ENCODE data around the gene CBX8. TPM values are rescaled to one million over a fixed set of nuclear protein-coding genes. Genes with fewer than 3 reads are reported as not detected.

Gene CBX8
- total RNA-seq, 1 experiment from 2014 or later: 2.0 TPM

DNA sequence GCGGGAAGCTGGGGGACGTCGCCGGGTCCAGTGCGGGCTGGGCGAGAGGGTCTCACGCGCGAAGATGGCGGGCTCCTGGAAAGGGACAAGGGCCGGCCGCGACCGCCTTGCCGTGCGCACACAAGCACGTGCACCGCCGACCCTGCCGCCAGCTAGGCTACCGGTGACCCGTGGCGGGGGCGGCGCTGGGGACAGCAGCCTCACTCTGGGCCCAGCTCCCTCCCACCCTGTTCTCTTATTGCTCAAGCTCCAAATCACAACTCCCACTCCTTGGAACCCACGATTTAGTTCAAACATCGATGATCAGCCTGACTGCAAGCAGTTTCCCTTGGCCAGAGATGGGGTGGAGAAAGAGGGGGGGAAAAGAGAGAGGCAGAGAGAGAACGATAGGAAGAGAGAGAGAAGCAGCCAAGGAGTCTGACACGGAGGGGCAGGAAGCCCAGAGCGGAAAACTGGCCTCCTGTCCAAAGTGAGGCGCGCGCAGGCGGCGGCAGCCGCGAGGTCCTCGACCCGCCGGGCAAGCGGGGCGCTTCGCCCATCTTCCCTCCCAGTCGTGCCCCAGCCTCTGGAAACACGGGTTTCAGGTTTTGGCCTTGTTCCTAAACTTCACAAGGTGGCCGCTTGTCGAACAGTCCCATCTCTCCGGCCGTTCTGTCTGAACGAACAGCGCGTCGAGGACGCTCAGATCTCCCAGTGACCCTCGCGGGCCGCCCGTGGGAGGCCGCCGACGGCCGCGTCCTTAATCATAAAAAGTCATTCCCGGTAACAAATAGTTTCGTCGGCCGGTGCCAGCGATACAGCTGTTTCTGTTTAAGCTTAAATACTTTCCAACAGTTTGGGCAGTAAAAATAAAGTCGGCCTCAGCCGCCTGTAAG is 1.7 kb upstream of the CBX8 start (continued):
- TF ChIP-seq, protein P1, sequence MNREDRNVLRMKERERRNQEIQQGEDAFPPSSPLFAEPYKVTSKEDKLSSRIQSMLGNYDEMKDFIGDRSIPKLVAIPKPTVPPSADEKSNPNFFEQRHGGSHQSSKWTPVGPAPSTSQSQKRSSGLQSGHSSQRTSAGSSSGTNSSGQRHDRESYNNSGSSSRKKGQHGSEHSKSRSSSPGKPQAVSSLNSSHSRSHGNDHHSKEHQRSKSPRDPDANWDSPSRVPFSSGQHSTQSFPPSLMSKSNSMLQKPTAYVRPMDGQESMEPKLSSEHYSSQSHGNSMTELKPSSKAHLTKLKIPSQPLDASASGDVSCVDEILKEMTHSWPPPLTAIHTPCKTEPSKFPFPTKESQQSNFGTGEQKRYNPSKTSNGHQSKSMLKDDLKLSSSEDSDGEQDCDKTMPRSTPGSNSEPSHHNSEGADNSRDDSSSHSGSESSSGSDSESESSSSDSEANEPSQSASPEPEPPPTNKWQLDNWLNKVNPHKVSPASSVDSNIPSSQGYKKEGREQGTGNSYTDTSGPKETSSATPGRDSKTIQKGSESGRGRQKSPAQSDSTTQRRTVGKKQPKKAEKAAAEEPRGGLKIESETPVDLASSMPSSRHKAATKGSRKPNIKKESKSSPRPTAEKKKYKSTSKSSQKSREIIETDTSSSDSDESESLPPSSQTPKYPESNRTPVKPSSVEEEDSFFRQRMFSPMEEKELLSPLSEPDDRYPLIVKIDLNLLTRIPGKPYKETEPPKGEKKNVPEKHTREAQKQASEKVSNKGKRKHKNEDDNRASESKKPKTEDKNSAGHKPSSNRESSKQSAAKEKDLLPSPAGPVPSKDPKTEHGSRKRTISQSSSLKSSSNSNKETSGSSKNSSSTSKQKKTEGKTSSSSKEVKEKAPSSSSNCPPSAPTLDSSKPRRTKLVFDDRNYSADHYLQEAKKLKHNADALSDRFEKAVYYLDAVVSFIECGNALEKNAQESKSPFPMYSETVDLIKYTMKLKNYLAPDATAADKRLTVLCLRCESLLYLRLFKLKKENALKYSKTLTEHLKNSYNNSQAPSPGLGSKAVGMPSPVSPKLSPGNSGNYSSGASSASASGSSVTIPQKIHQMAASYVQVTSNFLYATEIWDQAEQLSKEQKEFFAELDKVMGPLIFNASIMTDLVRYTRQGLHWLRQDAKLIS (CRISPR knock-in tag; IDR thresholded peaks at IDR 0.05; ENCODE audit: borderline replicate concordance): no peak
- no peak for TF ChIP-seq ZNF317 (CRISPR knock-in tag; IDR thresholded peaks at IDR 0.05; ENCODE audit: borderline replicate concordance, low read depth)
- TF ChIP-seq GTF2I (CRISPR knock-in tag; conservative IDR thresholded peaks at IDR 0.05): no peak
- TF ChIP-seq MXD4 (CRISPR knock-in tag; IDR thresholded peaks at IDR 0.05; ENCODE audit: borderline replicate concordance): no peak
- TF ChIP-seq, protein P2, sequence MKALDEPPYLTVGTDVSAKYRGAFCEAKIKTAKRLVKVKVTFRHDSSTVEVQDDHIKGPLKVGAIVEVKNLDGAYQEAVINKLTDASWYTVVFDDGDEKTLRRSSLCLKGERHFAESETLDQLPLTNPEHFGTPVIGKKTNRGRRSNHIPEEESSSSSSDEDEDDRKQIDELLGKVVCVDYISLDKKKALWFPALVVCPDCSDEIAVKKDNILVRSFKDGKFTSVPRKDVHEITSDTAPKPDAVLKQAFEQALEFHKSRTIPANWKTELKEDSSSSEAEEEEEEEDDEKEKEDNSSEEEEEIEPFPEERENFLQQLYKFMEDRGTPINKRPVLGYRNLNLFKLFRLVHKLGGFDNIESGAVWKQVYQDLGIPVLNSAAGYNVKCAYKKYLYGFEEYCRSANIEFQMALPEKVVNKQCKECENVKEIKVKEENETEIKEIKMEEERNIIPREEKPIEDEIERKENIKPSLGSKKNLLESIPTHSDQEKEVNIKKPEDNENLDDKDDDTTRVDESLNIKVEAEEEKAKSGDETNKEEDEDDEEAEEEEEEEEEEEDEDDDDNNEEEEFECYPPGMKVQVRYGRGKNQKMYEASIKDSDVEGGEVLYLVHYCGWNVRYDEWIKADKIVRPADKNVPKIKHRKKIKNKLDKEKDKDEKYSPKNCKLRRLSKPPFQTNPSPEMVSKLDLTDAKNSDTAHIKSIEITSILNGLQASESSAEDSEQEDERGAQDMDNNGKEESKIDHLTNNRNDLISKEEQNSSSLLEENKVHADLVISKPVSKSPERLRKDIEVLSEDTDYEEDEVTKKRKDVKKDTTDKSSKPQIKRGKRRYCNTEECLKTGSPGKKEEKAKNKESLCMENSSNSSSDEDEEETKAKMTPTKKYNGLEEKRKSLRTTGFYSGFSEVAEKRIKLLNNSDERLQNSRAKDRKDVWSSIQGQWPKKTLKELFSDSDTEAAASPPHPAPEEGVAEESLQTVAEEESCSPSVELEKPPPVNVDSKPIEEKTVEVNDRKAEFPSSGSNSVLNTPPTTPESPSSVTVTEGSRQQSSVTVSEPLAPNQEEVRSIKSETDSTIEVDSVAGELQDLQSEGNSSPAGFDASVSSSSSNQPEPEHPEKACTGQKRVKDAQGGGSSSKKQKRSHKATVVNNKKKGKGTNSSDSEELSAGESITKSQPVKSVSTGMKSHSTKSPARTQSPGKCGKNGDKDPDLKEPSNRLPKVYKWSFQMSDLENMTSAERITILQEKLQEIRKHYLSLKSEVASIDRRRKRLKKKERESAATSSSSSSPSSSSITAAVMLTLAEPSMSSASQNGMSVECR (CRISPR knock-in tag; IDR thresholded peaks at IDR 0.05; ENCODE audit: borderline replicate concordance): peak; percentile 27; the same call in 1 of the 2 replicates
- TF ChIP-seq SOX15 (CRISPR knock-in tag; IDR thresholded peaks at IDR 0.05): no peak
- TF ChIP-seq ZNF138 (CRISPR knock-in tag; conservative IDR thresholded peaks at IDR 0.05): no peak
- TF ChIP-seq FOXP1 (CRISPR knock-in tag; IDR thresholded peaks at IDR 0.05; ENCODE audit: borderline replicate concordance): peak; percentile 89; the same call in 1 of the 2 replicates
- TF ChIP-seq, protein P3, sequence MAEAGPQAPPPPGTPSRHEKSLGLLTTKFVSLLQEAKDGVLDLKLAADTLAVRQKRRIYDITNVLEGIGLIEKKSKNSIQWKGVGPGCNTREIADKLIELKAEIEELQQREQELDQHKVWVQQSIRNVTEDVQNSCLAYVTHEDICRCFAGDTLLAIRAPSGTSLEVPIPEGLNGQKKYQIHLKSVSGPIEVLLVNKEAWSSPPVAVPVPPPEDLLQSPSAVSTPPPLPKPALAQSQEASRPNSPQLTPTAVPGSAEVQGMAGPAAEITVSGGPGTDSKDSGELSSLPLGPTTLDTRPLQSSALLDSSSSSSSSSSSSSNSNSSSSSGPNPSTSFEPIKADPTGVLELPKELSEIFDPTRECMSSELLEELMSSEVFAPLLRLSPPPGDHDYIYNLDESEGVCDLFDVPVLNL (CRISPR knock-in tag; IDR thresholded peaks at IDR 0.05; ENCODE audit: borderline replicate concordance, low read depth): peak; percentile 74; the same call in 1 of the 2 replicates
- TF ChIP-seq, protein P4, sequence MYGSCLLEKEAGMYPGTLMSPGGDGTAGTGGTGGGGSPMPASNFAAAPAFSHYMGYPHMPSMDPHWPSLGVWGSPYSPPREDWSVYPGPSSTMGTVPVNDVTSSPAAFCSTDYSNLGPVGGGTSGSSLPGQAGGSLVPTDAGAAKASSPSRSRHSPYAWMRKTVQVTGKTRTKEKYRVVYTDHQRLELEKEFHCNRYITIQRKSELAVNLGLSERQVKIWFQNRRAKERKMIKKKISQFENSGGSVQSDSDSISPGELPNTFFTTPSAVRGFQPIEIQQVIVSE (CRISPR knock-in tag; IDR thresholded peaks at IDR 0.05; ENCODE audit: borderline replicate concordance): no peak
- no peak; the same call in 1 of the 2 replicates for TF ChIP-seq ESRRA (CRISPR knock-in tag; IDR thresholded peaks at IDR 0.05; ENCODE audit: borderline replicate concordance)
- no peak for TF ChIP-seq ATF1 (CRISPR knock-in tag; IDR thresholded peaks at IDR 0.05)
- TF ChIP-seq, protein P5, sequence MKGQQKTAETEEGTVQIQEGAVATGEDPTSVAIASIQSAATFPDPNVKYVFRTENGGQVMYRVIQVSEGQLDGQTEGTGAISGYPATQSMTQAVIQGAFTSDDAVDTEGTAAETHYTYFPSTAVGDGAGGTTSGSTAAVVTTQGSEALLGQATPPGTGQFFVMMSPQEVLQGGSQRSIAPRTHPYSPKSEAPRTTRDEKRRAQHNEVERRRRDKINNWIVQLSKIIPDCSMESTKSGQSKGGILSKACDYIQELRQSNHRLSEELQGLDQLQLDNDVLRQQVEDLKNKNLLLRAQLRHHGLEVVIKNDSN (CRISPR knock-in tag; IDR thresholded peaks at IDR 0.05): no peak
- TF ChIP-seq, protein P6, sequence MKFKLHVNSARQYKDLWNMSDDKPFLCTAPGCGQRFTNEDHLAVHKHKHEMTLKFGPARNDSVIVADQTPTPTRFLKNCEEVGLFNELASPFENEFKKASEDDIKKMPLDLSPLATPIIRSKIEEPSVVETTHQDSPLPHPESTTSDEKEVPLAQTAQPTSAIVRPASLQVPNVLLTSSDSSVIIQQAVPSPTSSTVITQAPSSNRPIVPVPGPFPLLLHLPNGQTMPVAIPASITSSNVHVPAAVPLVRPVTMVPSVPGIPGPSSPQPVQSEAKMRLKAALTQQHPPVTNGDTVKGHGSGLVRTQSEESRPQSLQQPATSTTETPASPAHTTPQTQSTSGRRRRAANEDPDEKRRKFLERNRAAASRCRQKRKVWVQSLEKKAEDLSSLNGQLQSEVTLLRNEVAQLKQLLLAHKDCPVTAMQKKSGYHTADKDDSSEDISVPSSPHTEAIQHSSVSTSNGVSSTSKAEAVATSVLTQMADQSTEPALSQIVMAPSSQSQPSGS (CRISPR knock-in tag; IDR thresholded peaks at IDR 0.05; ENCODE audit: borderline replicate concordance, low read depth): no peak
- TF ChIP-seq JAZF1 (CRISPR knock-in tag; IDR thresholded peaks at IDR 0.05): no peak
- TF ChIP-seq GABPB1 (CRISPR knock-in tag; IDR thresholded peaks at IDR 0.05): no peak
- peak; percentile 81 for TF ChIP-seq MYBL2 (CRISPR knock-in tag; IDR thresholded peaks at IDR 0.05)
- 0 out of 2 replicates have a peak, but pooled peaks have one; percentile 45 for TF ChIP-seq SP1 (CRISPR knock-in tag; conservative IDR thresholded peaks at IDR 0.05)
- TF ChIP-seq ETV6 (CRISPR knock-in tag; IDR thresholded peaks at IDR 0.05): no peak
- no peak for TF ChIP-seq ZBTB21 (CRISPR knock-in tag; IDR thresholded peaks at IDR 0.05; ENCODE audit: borderline replicate concordance)
- TF ChIP-seq, protein P7, sequence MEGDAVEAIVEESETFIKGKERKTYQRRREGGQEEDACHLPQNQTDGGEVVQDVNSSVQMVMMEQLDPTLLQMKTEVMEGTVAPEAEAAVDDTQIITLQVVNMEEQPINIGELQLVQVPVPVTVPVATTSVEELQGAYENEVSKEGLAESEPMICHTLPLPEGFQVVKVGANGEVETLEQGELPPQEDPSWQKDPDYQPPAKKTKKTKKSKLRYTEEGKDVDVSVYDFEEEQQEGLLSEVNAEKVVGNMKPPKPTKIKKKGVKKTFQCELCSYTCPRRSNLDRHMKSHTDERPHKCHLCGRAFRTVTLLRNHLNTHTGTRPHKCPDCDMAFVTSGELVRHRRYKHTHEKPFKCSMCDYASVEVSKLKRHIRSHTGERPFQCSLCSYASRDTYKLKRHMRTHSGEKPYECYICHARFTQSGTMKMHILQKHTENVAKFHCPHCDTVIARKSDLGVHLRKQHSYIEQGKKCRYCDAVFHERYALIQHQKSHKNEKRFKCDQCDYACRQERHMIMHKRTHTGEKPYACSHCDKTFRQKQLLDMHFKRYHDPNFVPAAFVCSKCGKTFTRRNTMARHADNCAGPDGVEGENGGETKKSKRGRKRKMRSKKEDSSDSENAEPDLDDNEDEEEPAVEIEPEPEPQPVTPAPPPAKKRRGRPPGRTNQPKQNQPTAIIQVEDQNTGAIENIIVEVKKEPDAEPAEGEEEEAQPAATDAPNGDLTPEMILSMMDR (IDR thresholded peaks at IDR 0.05): no peak
- no peak for TF ChIP-seq ZNF232 (CRISPR knock-in tag; IDR thresholded peaks at IDR 0.05)
- no peak; the same call in 1 of the 2 replicates for TF ChIP-seq ELF4 (CRISPR knock-in tag; IDR thresholded peaks at IDR 0.05; ENCODE audit: low read depth)
- TF ChIP-seq ZNF396 (CRISPR knock-in tag; IDR thresholded peaks at IDR 0.05; ENCODE audit: borderline replicate concordance): no peak

Measured in WTC11 (cell line).